GM19025 (cell line): ENCODE results near the gene TNFRSF1B.

Experiments
- ATAC-seq: cut with Tn5 transposase; IDR thresholded peaks from one replicate; pipeline ENCODE4 v1.9.1; 2021; ENCODE audit warnings: mild to moderate bottlenecking, low read depth, moderate library complexity; ENCODE audit not compliant: unreplicated experiment

The TNFRSF1B gene

DNA sequence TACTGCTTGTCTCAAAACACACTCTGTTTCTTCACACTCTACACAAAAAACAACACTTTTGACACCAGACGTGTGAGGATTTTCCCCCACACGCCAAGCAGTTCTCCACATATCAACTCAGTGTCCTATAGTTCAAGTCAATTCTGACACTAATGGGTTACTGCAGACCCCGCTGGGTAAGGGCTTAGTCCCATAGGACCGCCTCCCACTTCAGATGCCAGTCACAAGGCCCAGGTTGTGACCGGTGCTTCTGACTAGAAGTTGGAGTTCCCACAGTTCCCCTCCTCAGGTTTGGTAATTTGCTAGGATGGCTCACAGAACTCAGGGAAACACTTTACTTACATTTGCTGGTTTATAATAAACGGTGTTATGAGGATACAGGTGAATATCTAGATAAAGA lies 83.0 kb downstream of the TNFRSF1B start:
- no peak for ATAC-seq

DNA sequence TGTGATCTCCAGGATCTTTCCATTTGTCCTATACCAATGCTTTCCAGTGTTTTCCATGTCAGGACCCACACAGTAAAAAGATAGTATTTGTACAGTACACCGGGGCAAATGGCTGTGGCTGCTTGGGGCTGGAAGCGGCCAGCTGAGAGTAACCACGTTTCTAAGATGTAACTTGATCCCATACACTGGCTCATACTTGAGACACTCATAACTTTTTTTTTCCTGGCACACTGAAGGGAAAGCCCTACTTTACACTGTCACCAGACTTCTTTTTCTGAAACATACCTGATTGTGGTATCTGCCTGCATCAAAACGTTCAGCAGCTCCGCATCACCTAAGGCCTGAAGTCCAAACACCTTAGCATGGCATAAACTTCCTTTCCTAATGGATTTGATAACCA lies 84.7 kb downstream of the TNFRSF1B start:
- ATAC-seq, result no peak

DNA sequence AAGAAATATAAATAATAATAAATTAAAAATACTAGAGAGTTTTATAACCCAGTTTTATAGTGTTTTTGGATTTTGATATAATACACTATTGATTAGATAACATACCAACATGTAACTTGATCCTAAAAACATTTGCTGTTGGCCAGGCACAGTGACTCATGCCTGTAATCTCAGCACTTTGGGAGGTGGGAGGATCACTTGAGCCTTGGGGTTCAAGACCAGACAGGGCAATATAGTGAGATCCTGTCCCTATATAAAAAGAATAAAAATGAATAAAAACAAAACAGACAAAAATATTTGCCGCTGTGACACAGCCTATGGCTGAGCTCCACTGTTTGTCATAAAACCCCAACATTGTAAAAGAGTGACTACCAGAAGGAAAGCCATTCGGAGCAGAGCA lies 89.1 kb downstream of the TNFRSF1B start:
- ATAC-seq, result no peak

DNA sequence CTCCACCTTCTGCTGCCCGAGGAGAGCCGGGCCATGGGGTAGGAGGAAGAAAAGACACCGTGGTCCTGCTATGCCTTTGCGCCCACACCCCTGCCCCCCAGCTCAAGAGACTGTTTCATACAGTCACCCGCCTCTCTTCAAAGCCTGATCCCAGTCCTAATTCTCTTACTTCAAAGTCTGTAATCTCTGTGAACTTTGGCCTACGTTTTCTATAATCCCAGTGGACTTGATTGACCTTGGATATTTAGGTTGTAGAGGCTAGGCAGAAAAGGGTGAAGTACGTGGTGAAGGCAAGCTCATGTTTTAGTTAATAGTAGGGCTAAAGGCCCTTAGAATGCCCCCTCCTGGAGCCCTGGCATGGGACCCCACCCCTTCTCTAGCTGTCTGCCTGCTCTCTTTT lies 91.5 kb downstream of the TNFRSF1B start:
- ATAC-seq, result no peak
